Measurements from ENCODE around the gene CDSN. TPM values are rescaled to one million over a fixed set of nuclear protein-coding genes. Genes with fewer than 3 reads are reported as not detected.

CDSN gene
- total and polyA plus RNA-seq, 2 donors (not counting 1 experiment from before 2014, with no cell fraction given), result not detected

GRCh38 chr6:31092769-31093505, 27.3 kb downstream of the CDSN start:
- Histone ChIP-seq H3K79me2 (ENCODE audit: control insufficient read depth, insufficient read depth, low read length) (no peaks in the 10 kb centered on the region), H3K4me1 (ENCODE audit: control insufficient read depth, extremely low read depth, insufficient read depth, low read length) (no peaks in the 10 kb centered on the region), H2AFZ (ENCODE audit: low read length) (no peak overlapping the region), H3K9me3 (ENCODE audit: control insufficient read depth, insufficient read depth, low read depth, low read length) (no peaks in the 10 kb centered on the region), H4K20me1 (ENCODE audit: control insufficient read depth, extremely low read depth, insufficient read depth, low read length) (no peaks in the 10 kb centered on the region), H3K36me3 (ENCODE audit: control insufficient read depth, insufficient read depth, low read length) (no peaks in the 10 kb centered on the region), H3K27me3 (ENCODE audit: control insufficient read depth, insufficient read depth, low read length) (no peaks in the 10 kb centered on the region), H3K9ac (ENCODE audit: insufficient read depth, low read length) (no peak overlapping the region), H3K27ac (ENCODE audit: insufficient read depth, low read length) (no peak overlapping the region), H3K4me3 (replicated peaks in 1 of 4; ENCODE audit: control extremely low read depth in 1 of 4, insufficient read depth in 1 of 4, low read depth in 3 of 4, low read length in 4 of 4) (no peak overlapping the region), H3K4me2 (ENCODE audit: extremely low read depth, insufficient read depth, low read length) (no peak overlapping the region)
- no peak for DNase-seq (ENCODE audit: low read depth in 2 of 2)
- no peak for TF ChIP-seq EZH2 (IDR thresholded peaks at IDR 0.05; ENCODE audit: low read length, missing control alignments)
- TF ChIP-seq, protein P1, sequence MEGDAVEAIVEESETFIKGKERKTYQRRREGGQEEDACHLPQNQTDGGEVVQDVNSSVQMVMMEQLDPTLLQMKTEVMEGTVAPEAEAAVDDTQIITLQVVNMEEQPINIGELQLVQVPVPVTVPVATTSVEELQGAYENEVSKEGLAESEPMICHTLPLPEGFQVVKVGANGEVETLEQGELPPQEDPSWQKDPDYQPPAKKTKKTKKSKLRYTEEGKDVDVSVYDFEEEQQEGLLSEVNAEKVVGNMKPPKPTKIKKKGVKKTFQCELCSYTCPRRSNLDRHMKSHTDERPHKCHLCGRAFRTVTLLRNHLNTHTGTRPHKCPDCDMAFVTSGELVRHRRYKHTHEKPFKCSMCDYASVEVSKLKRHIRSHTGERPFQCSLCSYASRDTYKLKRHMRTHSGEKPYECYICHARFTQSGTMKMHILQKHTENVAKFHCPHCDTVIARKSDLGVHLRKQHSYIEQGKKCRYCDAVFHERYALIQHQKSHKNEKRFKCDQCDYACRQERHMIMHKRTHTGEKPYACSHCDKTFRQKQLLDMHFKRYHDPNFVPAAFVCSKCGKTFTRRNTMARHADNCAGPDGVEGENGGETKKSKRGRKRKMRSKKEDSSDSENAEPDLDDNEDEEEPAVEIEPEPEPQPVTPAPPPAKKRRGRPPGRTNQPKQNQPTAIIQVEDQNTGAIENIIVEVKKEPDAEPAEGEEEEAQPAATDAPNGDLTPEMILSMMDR (conservative IDR thresholded peaks at IDR 0.05 in 1 of 2, IDR thresholded peaks at IDR 0.05 in 1 of 2; ENCODE audit: low read depth in 1 of 2, low read length in 2 of 2), result no peak

GRCh38 chr6:31092238-31092637, 28.0 kb downstream of the CDSN start:
- Histone ChIP-seq H4K20me1 (ENCODE audit: control insufficient read depth, extremely low read depth, insufficient read depth, low read length) (no peaks in the 10 kb centered on the region), H3K9ac (ENCODE audit: insufficient read depth, low read length) (no peak overlapping the region), H3K79me2 (ENCODE audit: control insufficient read depth, insufficient read depth, low read length) (no peaks in the 10 kb centered on the region), H3K36me3 (ENCODE audit: control insufficient read depth, insufficient read depth, low read length) (no peaks in the 10 kb centered on the region), H2AFZ (ENCODE audit: low read length) (no peak overlapping the region), H3K9me3 (ENCODE audit: control insufficient read depth, insufficient read depth, low read depth, low read length) (no peaks in the 10 kb centered on the region), H3K4me2 (ENCODE audit: extremely low read depth, insufficient read depth, low read length) (no peak overlapping the region), H3K27me3 (ENCODE audit: control insufficient read depth, insufficient read depth, low read length) (no peaks in the 10 kb centered on the region), H3K27ac (ENCODE audit: insufficient read depth, low read length) (no peak overlapping the region), H3K4me1 (ENCODE audit: control insufficient read depth, extremely low read depth, insufficient read depth, low read length) (peaks cover 1% of the 10 kb centered on the region), H3K4me3 (replicated peaks in 1 of 4; ENCODE audit: control extremely low read depth in 1 of 4, insufficient read depth in 1 of 4, low read depth in 3 of 4, low read length in 4 of 4) (no peak overlapping the region)
- no peak for TF ChIP-seq EZH2 (IDR thresholded peaks at IDR 0.05; ENCODE audit: low read length, missing control alignments)
- TF ChIP-seq, protein P1 (conservative IDR thresholded peaks at IDR 0.05 in 1 of 2, IDR thresholded peaks at IDR 0.05 in 1 of 2; ENCODE audit: low read depth in 1 of 2, low read length in 2 of 2), result no peak
- DNase-seq (ENCODE audit: low read depth in 2 of 2), result no peak

GRCh38 chr6:31091680-31092079, 28.6 kb downstream of the CDSN start:
- Histone ChIP-seq H3K4me1 (ENCODE audit: control insufficient read depth, extremely low read depth, insufficient read depth, low read length) (peaks cover 7% of the 10 kb centered on the region), H3K4me2 (ENCODE audit: extremely low read depth, insufficient read depth, low read length) (no peak overlapping the region), H3K4me3 (replicated peaks in 1 of 4; ENCODE audit: control extremely low read depth in 1 of 4, insufficient read depth in 1 of 4, low read depth in 3 of 4, low read length in 4 of 4) (no peak overlapping the region), H3K9ac (ENCODE audit: insufficient read depth, low read length) (no peak overlapping the region), H3K27ac (ENCODE audit: insufficient read depth, low read length) (no peak overlapping the region), H2AFZ (ENCODE audit: low read length) (no peak overlapping the region), H4K20me1 (ENCODE audit: control insufficient read depth, extremely low read depth, insufficient read depth, low read length) (no peaks in the 10 kb centered on the region), H3K36me3 (ENCODE audit: control insufficient read depth, insufficient read depth, low read length) (no peaks in the 10 kb centered on the region), H3K79me2 (ENCODE audit: control insufficient read depth, insufficient read depth, low read length) (no peaks in the 10 kb centered on the region), H3K27me3 (ENCODE audit: control insufficient read depth, insufficient read depth, low read length) (no peaks in the 10 kb centered on the region), H3K9me3 (ENCODE audit: control insufficient read depth, insufficient read depth, low read depth, low read length) (no peaks in the 10 kb centered on the region)
- DNase-seq (ENCODE audit: low read depth in 2 of 2), result no peak
- TF ChIP-seq, protein P1 (conservative IDR thresholded peaks at IDR 0.05 in 1 of 2, IDR thresholded peaks at IDR 0.05 in 1 of 2; ENCODE audit: low read depth in 1 of 2, low read length in 2 of 2), result no peak
- no peak for TF ChIP-seq EZH2 (IDR thresholded peaks at IDR 0.05; ENCODE audit: low read length, missing control alignments)
